Bladder microvascular endothelial cell (primary cell): ENCODE data around the gene REELD1. TPM values are rescaled to one million over a fixed set of nuclear protein-coding genes. Genes with fewer than 3 reads are reported as not detected.

Experiments
- total RNA-seq: library from RNA; depleted of rRNA; stranded (reverse); fragments of >200 nt; gene quantifications from 2 replicates; pipeline ENCODE4 v1.2.3, GENCODE V29; 2014

The REELD1 gene
- not detected in 2 replicates for total RNA-seq

DNA sequence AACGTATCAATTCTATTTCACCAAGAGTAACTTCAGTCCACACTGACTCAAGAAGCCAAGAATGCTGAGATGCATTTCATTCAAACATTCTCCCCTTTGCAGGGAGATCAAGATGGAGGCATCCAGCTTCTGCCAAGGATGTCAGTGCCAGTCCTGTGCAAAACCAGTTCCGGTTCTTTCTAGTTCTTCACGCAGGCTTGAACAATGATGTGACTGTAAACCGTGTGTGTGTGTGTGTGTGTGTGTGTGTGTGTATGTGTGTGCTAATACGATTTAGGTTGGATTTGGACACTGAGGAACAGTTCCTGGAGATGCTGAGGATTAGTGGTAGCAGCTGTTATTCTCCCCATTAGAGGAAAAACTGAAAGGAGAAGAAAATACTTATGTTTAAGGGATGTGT lies at the start of gene REELD1:
Gene REELD1, plus strand, starts transcription at position 301 of the 400 bp plus-strand sequence. CDS start 2,415 bp downstream, outside the sequence.

DNA sequence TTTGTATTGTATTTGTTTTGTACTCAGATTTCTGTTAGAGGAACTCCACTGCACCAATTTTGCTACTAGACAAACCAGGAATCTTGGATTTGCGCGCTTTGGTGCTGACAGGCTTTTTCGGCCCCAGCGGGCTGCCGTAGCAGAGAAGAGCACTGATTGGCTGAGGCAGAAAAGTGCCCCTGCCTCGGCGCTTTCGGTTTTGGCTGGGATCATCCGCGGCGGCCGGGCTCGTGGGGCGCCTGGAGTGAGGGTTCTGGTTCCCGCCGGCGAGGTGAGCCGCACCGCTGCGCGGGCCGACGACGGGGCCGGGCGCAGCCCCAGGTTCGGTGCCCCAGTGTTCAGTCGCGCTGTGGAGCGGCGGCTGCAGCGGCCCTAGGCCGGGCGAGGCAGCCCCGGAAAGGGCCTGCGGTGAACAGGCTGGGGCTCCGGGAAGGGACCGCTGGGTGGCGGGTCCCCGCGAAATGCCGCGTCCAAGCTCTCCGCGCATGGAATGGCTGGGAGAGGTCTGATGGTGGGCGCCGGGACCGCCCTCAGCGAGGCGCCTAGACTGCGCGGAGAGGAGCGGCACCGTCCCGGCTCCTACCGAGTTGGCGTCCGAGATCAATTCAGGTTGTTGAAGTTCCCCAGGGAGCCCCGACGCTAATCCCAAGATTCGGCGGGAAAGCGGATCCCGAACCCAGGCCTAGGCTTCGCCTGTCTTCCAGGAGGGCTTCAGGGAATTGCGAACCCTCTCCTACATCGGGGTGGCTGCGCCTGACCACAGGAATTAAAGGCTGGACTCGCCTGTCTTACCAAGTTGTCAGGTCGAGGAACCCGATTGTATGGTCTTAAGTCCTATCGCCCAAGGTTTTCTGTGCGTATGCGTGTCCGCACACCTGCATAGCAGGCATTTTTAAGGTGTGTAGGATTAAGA lies 38.5 kb upstream of the REELD1 start, which contains the start of gene LSM6:
Gene LSM6, plus strand, starts transcription at position 178 of the 913 bp plus-strand sequence. CDS start 7,204 bp downstream, outside the sequence.

Other genes starting within 250 kb of the REELD1 start
- 24.5 and 28.2 TPM in 2 replicates for gene LSM6, start 38.8 kb upstream of the REELD1 start, total RNA-seq